Calu3 (cell line): ENCODE results near the gene IRX3. TPM values are rescaled to one million over a fixed set of nuclear protein-coding genes. Genes with fewer than 3 reads are reported as not detected.

Experiments used
- BruUV-seq: library from RNA; stranded (reverse); fragments of 400-500 nt; replicated peaks from 2 replicates; lab custom pipeline; 2021; lab: Mats Ljungman, UMichigan
- CTCF ChIA-PET: fragments of 300-600 bp; sonication (Branson Sonifier 250); formaldehyde crosslinking; loops from one replicate; lab custom pipeline; 2022; ENCODE audit warnings: antibody characterized with exemption; lab: Charles Lee
- DNase-seq: peaks from one replicate; pipeline ENCODE4 v3.0.0; 2022
- H3K27ac Mint-ChIP-seq: one replicate; pipeline ENCODE4 v1.8.0; 2022; ENCODE audit warnings: mixed read lengths; ENCODE audit not compliant: unreplicated experiment
- H3K27me3 Mint-ChIP-seq: one replicate; pipeline ENCODE4 v1.8.0; 2022; ENCODE audit warnings: mixed read lengths; ENCODE audit not compliant: unreplicated experiment
- H3K36me3 Mint-ChIP-seq: one replicate; pipeline ENCODE4 v1.8.0; 2022; ENCODE audit warnings: mild to moderate bottlenecking, moderate library complexity, mixed read lengths; ENCODE audit not compliant: insufficient read depth, unreplicated experiment
- H3K4me1 Mint-ChIP-seq: one replicate; pipeline ENCODE4 v1.8.0; 2022; ENCODE audit warnings: mild to moderate bottlenecking, low read depth, mixed read lengths; ENCODE audit not compliant: unreplicated experiment
- H3K4me3 Mint-ChIP-seq: one replicate; pipeline ENCODE4 v1.8.0; 2022; ENCODE audit warnings: mild to moderate bottlenecking, low read depth, moderate library complexity, mixed read lengths; ENCODE audit not compliant: unreplicated experiment
- H3K9me3 Mint-ChIP-seq: one replicate; pipeline ENCODE4 v1.8.0; 2022; ENCODE audit warnings: low read depth, mixed read lengths; ENCODE audit not compliant: unreplicated experiment
- CTCF ChIP-seq: fragments of 200-600 bp; IDR thresholded peaks from one replicate; pipeline ENCODE4 v1.8.0; 2022; ENCODE audit warnings: antibody characterized with exemption; ENCODE audit not compliant: unreplicated experiment
- intact Hi-C: fragments of 100-400 bp; cut with micrococcal nuclease; formaldehyde crosslinking; loops from one replicate; pipeline ENCODE4 v1.10.0; 2022; ENCODE audit not compliant: unreplicated experiment
- total RNA-seq: library from RNA; stranded (reverse); gene quantifications from 2 replicates; pipeline ENCODE4 v1.2.3, GENCODE V29; 2022

IRX3 gene
- total RNA-seq, 1 experiment from 2014 or later = 5.7 TPM

GRCh38 chr16:54233615-54234014, 53.0 kb downstream of the IRX3 start:
- intact Hi-C loops = no loop called here
- DNase-seq = no peak
- CTCF ChIA-PET = no interaction called here

More at GRCh38 chr16:54233615-54234014, 53.0 kb downstream of the IRX3 start:
- TF ChIP-seq CTCF = no peak
- no peak overlapping the region for H3K27ac Mint-ChIP-seq
- peaks cover 25% of the 10 kb centered on the region for H3K27me3 Mint-ChIP-seq
- H3K9me3 Mint-ChIP-seq = no peaks in the 10 kb centered on the region
- H3K36me3 Mint-ChIP-seq = no peaks in the 10 kb centered on the region
- BruUV-seq = no TSS peak
- no peaks in the 10 kb centered on the region for H3K4me1 Mint-ChIP-seq
- H3K4me3 Mint-ChIP-seq = no peak overlapping the region
